GM18517 (cell line): ENCODE measurements around the gene KRTAP5-8.
"Not testable (repeated sequence)": the region's sequence is repeated elsewhere in the genome, so short reads cannot be mapped to it uniquely, and the experiment has no call there.

Experiments used
- ATAC-seq: cut with Tn5 transposase; IDR thresholded peaks from one replicate; pipeline ENCODE4 v1.9.1; 2021; ENCODE audit warnings: mild to moderate bottlenecking, moderate library complexity; ENCODE audit not compliant: unreplicated experiment

KRTAP5-8 gene, protein sequence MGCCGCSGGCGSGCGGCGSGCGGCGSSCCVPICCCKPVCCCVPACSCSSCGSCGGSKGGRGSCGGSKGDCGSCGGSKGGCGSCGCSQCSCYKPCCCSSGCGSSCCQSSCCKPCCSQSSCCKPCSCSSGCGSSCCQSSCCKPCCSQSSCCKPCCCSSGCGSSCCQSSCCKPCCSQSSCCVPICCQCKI

GRCh38 chr11:71537977-71538665, at the start of gene KRTAP5-8:
KRTAP5-8 (plus strand) TSS chr11:71538025; CDS start chr11:71538056, 31 bp downstream.
- ATAC-seq, result not testable (repeated sequence)

DNA sequence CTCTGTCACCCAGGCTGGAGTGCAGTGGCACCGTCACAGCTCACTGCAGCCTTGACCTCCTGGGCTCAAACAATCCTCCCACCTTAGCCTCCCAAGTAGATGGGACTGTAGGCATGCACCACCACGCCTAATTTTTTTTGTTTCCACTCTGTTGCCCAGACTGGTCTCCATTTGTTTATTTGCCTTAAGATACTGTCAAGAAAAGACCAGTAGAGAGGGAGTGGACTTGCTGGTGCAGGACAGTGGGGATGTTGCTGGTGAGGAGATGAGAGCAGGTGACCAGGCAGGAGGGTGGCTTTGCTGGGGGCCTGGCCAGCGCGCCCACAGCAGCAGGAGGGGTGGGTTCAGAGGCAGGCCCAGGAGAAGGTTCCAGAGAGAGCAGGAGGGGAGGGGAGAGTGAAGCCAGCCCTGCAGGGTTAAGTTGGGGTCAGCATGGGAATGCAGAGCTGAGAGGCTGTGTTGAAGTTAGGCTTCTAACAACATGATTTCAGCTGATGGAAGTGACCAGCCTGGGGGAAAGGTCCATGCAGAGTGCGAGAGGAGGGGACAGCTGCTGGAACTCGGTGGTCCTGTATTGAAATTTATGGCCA, 49.0 kb upstream of the KRTAP5-8 start:
- ATAC-seq, result no peak

GRCh38 chr11:71489311-71490043, 48.3 kb upstream of the KRTAP5-8 start:
- no peak for ATAC-seq

GRCh38 chr11:71490044-71490730, 47.6 kb upstream of the KRTAP5-8 start:
- ATAC-seq, result no peak

DNA sequence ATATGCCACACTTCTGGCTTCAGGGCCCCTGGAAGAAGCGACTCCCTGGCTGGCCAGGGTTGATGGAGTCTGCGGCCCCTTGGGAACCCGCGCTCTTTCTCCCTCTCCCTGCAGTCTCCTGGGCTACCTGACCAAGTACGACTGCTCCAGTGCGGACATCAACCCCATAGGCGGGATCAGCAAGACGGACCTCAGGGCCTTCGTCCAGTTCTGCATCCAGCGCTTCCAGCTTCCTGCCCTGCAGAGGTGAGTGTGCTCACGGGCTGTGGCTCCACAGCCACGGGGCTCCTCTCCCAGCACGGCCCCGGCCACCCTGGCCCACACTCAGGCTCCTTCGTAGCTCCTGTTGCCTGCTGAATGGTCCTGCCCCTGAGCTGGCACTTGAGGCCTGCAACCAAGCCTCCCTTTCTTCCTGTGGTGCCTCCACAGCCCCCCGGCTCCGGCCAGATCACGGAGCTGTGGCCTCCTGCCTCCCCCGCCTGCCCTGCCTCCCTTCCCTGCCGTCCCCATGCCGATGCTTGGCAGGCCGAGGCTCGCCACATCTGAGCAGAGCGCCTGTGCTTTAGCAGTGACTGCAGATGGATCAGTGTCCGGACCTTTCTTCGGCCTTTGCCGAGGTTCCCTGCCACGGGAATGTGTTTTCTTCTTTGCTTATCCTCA, 47.0 kb upstream of the KRTAP5-8 start:
- no peak for ATAC-seq

- ATAC-seq, result no peak
Measured at GRCh38 chr11:71491531-71491930, 46.3 kb upstream of the KRTAP5-8 start.

- ATAC-seq, result no peak
Measured at GRCh38 chr11:71491940-71492339, 45.9 kb upstream of the KRTAP5-8 start.

DNA sequence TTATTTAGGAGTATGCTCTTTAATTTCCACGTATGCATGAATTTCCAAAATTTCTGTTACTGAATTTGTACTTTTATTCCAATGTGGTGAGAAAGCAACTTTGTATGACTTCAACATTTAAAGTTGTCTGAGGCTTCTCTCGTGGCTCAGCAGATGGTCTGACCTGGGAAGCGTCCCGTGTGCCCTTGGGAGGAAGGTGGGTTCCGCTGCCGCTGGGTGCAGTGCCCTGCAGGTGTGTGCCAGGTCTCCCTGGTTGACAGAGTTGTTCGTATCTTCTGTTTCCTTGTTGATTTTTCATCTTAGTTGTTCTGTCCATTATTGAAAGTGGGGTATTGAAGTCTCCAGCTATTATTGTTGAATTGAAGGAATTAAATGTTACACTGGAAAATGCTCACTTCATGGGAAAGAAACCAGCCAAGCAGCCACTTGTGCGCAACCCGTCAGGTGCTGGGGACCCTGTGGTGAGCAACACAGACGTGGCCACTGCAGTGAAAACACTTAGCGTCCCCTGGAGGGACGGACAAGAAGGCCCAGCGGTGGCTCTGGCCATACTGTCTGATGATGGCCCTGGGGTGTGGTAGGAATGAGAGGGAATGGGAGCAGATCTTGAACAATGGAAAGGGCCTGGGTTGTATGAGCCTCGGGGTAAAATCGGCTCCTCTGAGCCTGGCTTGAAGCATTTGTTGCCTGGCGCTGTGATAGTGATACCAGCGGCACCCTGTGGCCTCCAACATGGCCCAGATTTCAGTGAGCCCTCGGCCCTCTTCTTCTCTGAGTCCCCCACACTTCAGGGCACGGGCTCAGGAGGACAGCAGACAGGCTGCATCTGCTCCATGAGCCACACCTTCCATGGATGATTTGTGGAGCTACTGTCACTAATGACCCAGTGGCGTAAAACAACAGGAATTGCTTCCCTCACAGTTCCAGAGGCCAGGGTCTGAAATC, 42.3 kb upstream of the KRTAP5-8 start:
- ATAC-seq, result no peak

- ATAC-seq, result no peak
Measured at GRCh38 chr11:71496421-71496820, 41.4 kb upstream of the KRTAP5-8 start.

DNA sequence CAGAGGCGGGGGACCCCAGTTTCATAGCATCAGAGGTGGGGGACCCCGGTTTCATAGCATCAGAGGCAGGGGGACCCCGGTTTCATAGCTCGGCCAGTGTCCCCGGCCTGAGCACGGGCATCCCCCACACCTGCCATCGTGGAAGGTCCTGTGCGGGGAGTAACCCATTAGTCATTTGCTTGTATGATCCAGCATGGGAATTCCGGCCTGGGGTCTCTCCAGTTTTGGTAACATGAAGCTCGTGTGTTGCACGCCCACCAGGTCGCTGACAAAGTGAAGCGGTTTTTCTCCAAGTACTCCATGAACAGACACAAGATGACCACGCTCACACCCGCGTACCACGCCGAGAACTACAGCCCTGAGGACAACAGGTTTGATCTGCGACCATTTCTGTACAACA, 39.7 kb upstream of the KRTAP5-8 start:
- ATAC-seq, result no peak

GRCh38 chr11:71499125-71499524, 38.7 kb upstream of the KRTAP5-8 start:
- ATAC-seq, result no peak

- ATAC-seq, result no peak
Measured at GRCh38 chr11:71499546-71499945, 38.3 kb upstream of the KRTAP5-8 start.

GRCh38 chr11:71500601-71501021, 37.2 kb upstream of the KRTAP5-8 start:
- ATAC-seq, result no peak

GRCh38 chr11:71501071-71501985, 36.5 kb upstream of the KRTAP5-8 start:
- ATAC-seq, result no peak

GRCh38 chr11:71502026-71502425, 35.8 kb upstream of the KRTAP5-8 start:
- no peak for ATAC-seq

DNA sequence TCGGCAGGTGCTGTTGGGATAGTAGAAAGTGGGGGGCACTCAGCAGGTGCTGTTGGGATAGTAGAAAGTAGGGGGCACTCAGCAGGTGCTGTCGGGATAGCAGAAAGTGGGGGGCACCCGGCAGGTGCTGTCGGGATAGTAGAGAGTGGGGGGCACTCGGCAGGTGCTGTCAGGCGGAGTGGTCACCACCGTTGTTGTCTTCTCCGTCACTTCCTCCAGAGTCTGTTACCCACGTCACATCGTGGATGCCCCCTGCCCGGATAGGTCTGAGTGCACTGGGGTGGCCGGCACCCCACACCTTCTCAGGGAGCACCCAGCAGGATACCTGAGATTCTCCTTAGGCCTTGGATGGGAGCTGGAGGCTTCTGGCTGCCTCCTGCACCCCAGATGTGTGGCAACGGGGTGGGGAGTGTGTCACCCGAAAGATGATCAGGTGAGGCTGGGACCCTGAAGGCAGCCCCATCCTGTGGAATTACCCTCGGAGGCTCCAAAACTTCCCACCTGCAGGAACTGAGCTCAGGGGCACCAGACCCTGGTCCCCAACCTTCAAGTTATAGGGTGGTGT, 34.9 kb upstream of the KRTAP5-8 start:
- ATAC-seq, result no peak

GRCh38 chr11:71504531-71504930, 33.3 kb upstream of the KRTAP5-8 start:
- no peak for ATAC-seq

GRCh38 chr11:71505001-71505400, 32.8 kb upstream of the KRTAP5-8 start:
- ATAC-seq, result no peak
